GM18951 (cell line): ENCODE measurements around the gene ABI3BP.

ENCODE experiments used
- POLR2A ChIP-seq: IDR thresholded peaks from 4 replicates; pipeline ENCODE4 v1.6.1; 2011; ENCODE audit warnings: mild to moderate bottlenecking; ENCODE audit not compliant: insufficient read length, insufficient read depth; ENCODE audit errors: extremely low read depth
- in situ Hi-C: fragments of 300-500 bp; cut with MboI; formaldehyde crosslinking; loops from one replicate; pipeline ENCODE4 v1.12.0; 2022; ENCODE audit warnings: low sequenced_read_pairs, mixed read lengths, inconsistent platforms; ENCODE audit not compliant: unreplicated experiment

The ABI3BP gene

GRCh38 chr3:101009386-101009785, 16.2 kb upstream of the ABI3BP start:
- no peak for TF ChIP-seq POLR2A

GRCh38 chr3:100999160-100999559, 5.9 kb upstream of the ABI3BP start:
- TF ChIP-seq POLR2A: no peak
- in situ Hi-C loops: no loop called here

More at GRCh38 chr3:101009386-101009785, 16.2 kb upstream of the ABI3BP start:
- in situ Hi-C loops: no loop called here

GRCh38 chr3:100994809-100995208, 1.6 kb upstream of the ABI3BP start:
- no peak for TF ChIP-seq POLR2A
- in situ Hi-C loops: no loop called here

GRCh38 chr3:100994187-100994586, 966 bp upstream of the ABI3BP start:
- TF ChIP-seq POLR2A: no peak
- in situ Hi-C loops: no loop called here

GRCh38 chr3:100992231-100993012, 799 bp downstream of the ABI3BP start:
- no peak for TF ChIP-seq POLR2A
- in situ Hi-C loops: no loop called here

GRCh38 chr3:100988080-100988479, 5.1 kb downstream of the ABI3BP start:
- in situ Hi-C loops: no loop called here
- no peak for TF ChIP-seq POLR2A

GRCh38 chr3:100984308-100984707, 8.9 kb downstream of the ABI3BP start:
- in situ Hi-C loops: no loop called here
- TF ChIP-seq POLR2A: no peak

- no peak for TF ChIP-seq POLR2A
- in situ Hi-C loops: no loop called here
Observed at GRCh38 chr3:100982710-100983109, 10.5 kb downstream of the ABI3BP start.

GRCh38 chr3:100981164-100981911, 11.9 kb downstream of the ABI3BP start:
- TF ChIP-seq POLR2A: no peak
- in situ Hi-C loops: no loop called here

- in situ Hi-C loops: no loop called here
- no peak for TF ChIP-seq POLR2A
Observed at GRCh38 chr3:100978011-100978659, 15.1 kb downstream of the ABI3BP start.

GRCh38 chr3:100976611-100977010, 16.6 kb downstream of the ABI3BP start:
- no peak for TF ChIP-seq POLR2A
- in situ Hi-C loops: no loop called here

- in situ Hi-C loops: no loop called here
- no peak for TF ChIP-seq POLR2A
Observed at GRCh38 chr3:100975714-100976113, 17.5 kb downstream of the ABI3BP start.

- in situ Hi-C loops: no loop called here
Observed at GRCh38 chr3:100973594-100973993, 19.6 kb downstream of the ABI3BP start.

More at GRCh38 chr3:100973594-100973993, 19.6 kb downstream of the ABI3BP start:
- no peak for TF ChIP-seq POLR2A
